GM12874 (cell line): Measurements from ENCODE around the gene SLC49A3.

ENCODE experiments used
- CTCF ChIP-seq: IDR thresholded peaks from 2 replicates; pipeline ENCODE4 v1.5.1; 2011; ENCODE audit warnings: low read depth, mild to moderate bottlenecking, control low read depth, low read length, moderate library complexity; ENCODE audit not compliant: insufficient read depth

Gene SLC49A3

GRCh38 chr4:674172-675035 is 14.5 kb downstream of the SLC49A3 start, which contains the start of the genes ATP5ME and MYL5:
TSS of gene ATP5ME (minus strand) at chr4:674276. CDS start at chr4:674247, 29 bp downstream.
TSS of gene MYL5 (plus strand) at chr4:674542. CDS start at chr4:678027, 3,485 bp downstream.
- peak; percentile 99 for TF ChIP-seq CTCF

GRCh38 chr4:673349-674091 is 15.4 kb downstream of the SLC49A3 start:
- no peak for TF ChIP-seq CTCF

GRCh38 chr4:671769-672168 is 17.2 kb downstream of the SLC49A3 start:
- no peak for TF ChIP-seq CTCF

GRCh38 chr4:667545-667925 is 21.4 kb downstream of the SLC49A3 start:
- TF ChIP-seq CTCF, result no peak

- TF ChIP-seq CTCF, result no peak
Measured at GRCh38 chr4:666822-667544, 22.0 kb downstream of the SLC49A3 start.

GRCh38 chr4:666436-666810 is 22.5 kb downstream of the SLC49A3 start:
- no peak for TF ChIP-seq CTCF
